ENCODE data around the gene ADGRB3. TPM values are rescaled to one million over a fixed set of nuclear protein-coding genes. Genes with fewer than 3 reads are reported as not detected.
"Not testable (repeated sequence)": the region's sequence is repeated elsewhere in the genome, so short reads cannot be mapped to it uniquely, and the experiment has no call there.

ADGRB3 gene
- total and polyA plus RNA-seq, 2 donors (not counting 3 experiments of a cell fraction or from before 2014, with no cell fraction given): not detected

GRCh38 chr6:68743099-68743498, 108.0 kb downstream of the ADGRB3 start:
- ChIA-PET POLR2A (no interaction called here), CTCF (no interaction called here)
- no peak overlapping the region for H3K9ac ChIP-seq (replicated peaks; ENCODE audit: extremely low read depth, insufficient read depth, low read length)
- no peaks in the 10 kb centered on the region for H3K4me1 ChIP-seq (ENCODE audit: control insufficient read depth, extremely low read depth, insufficient read depth, low read length)
- no peak for FAIRE-seq
- no peak for DNase-seq (ENCODE audit: low read depth, low spot score)
- no peaks in the 10 kb centered on the region for H3K79me2 ChIP-seq (ENCODE audit: control insufficient read depth, insufficient read depth, low read length)
- intact Hi-C loops (cut with micrococcal nuclease): no loop called here
- no peaks in the 10 kb centered on the region for H3K27me3 ChIP-seq (ENCODE audit: control insufficient read depth in 2 of 2, insufficient read depth in 2 of 2, low read length in 2 of 2)
- no peaks in the 10 kb centered on the region for H3K9me3 ChIP-seq (replicated peaks; ENCODE audit: control insufficient read depth, insufficient read depth, low read length)
- no peaks in the 10 kb centered on the region for H3K36me3 ChIP-seq (ENCODE audit: control insufficient read depth in 2 of 2, extremely low read depth in 1 of 2, insufficient read depth in 2 of 2, low read length in 2 of 2)
- BruUV-seq (replicated peaks): no TSS peak
- no peak overlapping the region for H2AFZ ChIP-seq (ENCODE audit: low read depth, low read length)
- no peak overlapping the region for H3K4me3 ChIP-seq (replicated peaks in 1 of 3; ENCODE audit: insufficient read depth in 1 of 3, low read depth in 1 of 3, low read length in 3 of 3)
- TF ChIP-seq MAX (IDR thresholded peaks at IDR 0.05; ENCODE audit: insufficient read depth, insufficient read length): no peak
- TF ChIP-seq JUN (IDR thresholded peaks at IDR 0.05; ENCODE audit: borderline replicate concordance, insufficient read depth, insufficient read length, low read depth): no peak
- TF ChIP-seq GATA2 (IDR thresholded peaks at IDR 0.05; ENCODE audit: insufficient read depth, insufficient read length, low read depth, low read length): no peak
- no peak for TF ChIP-seq POLR2AphosphoS5 (IDR thresholded peaks at IDR 0.05; ENCODE audit: insufficient read depth, low read depth, low read length)
- no peak for TF ChIP-seq MYC (IDR thresholded peaks at IDR 0.05; ENCODE audit: low read depth, low read length)
- no peak for TF ChIP-seq CTCF (IDR thresholded peaks at IDR 0.05; ENCODE audit: extremely low read depth in 1 of 2, insufficient read depth in 1 of 2, low read depth in 1 of 2, low read length in 2 of 2)
- TF ChIP-seq FOS (IDR thresholded peaks at IDR 0.05; ENCODE audit: borderline replicate concordance, insufficient read depth, low read length): no peak
- TF ChIP-seq EZH2 (IDR thresholded peaks at IDR 0.05; ENCODE audit: borderline replicate concordance, low read depth, low read length, severe bottlenecking): no peak
- TF ChIP-seq POLR2A (IDR thresholded peaks at IDR 0.05; ENCODE audit: low read depth, low read length): no peak
- H3K4me2 ChIP-seq (ENCODE audit: insufficient read depth, low read length): no peak overlapping the region
- H3K9me1 ChIP-seq (replicated peaks; ENCODE audit: control insufficient read depth, extremely low read depth, insufficient read depth, low read length): no peaks in the 10 kb centered on the region
- H3K27ac ChIP-seq (ENCODE audit: insufficient read depth, low read depth, low read length): no peak overlapping the region
- dilution Hi-C loops (cut with MboI; ENCODE audit: extremely low pct_ligation_motif_present, low sequenced_read_pairs): no loop called here
- no peaks in the 10 kb centered on the region for H4K20me1 ChIP-seq (replicated peaks; ENCODE audit: control insufficient read depth, extremely low read depth, insufficient read depth, low read length)

- H3K27ac ChIP-seq (ENCODE audit: insufficient read depth, low read depth, low read length); H3K36me3 ChIP-seq (ENCODE audit: control insufficient read depth in 2 of 2, extremely low read depth in 1 of 2, insufficient read depth in 2 of 2, low read length in 2 of 2); H3K9me3 ChIP-seq (replicated peaks; ENCODE audit: control insufficient read depth, insufficient read depth, low read length); H3K4me3 ChIP-seq (replicated peaks in 1 of 3; ENCODE audit: insufficient read depth in 1 of 3, low read depth in 1 of 3, low read length in 3 of 3); H3K79me2 ChIP-seq (ENCODE audit: control insufficient read depth, insufficient read depth, low read length); CTCF ChIA-PET; FAIRE-seq; H3K9ac ChIP-seq (replicated peaks; ENCODE audit: extremely low read depth, insufficient read depth, low read length); intact Hi-C loops (cut with micrococcal nuclease); H3K4me1 ChIP-seq (ENCODE audit: control insufficient read depth, extremely low read depth, insufficient read depth, low read length); BruUV-seq (replicated peaks); H3K9me1 ChIP-seq (replicated peaks; ENCODE audit: control insufficient read depth, extremely low read depth, insufficient read depth, low read length); H4K20me1 ChIP-seq (replicated peaks; ENCODE audit: control insufficient read depth, extremely low read depth, insufficient read depth, low read length); dilution Hi-C loops (cut with MboI; ENCODE audit: extremely low pct_ligation_motif_present, low sequenced_read_pairs); H3K27me3 ChIP-seq (ENCODE audit: control insufficient read depth in 2 of 2, insufficient read depth in 2 of 2, low read length in 2 of 2); POLR2A ChIA-PET; H3K4me2 ChIP-seq (ENCODE audit: insufficient read depth, low read length); H2AFZ ChIP-seq (ENCODE audit: low read depth, low read length); DNase-seq (ENCODE audit: low read depth, low spot score): not testable (repeated sequence)
These were observed 109.3 kb downstream of the ADGRB3 start for GRCh38 chr6:68744376-68744775.
